HG02885 (cell line): Measurements from ENCODE around the gene CAMKMT.

Experiments
- ATAC-seq: cut with Tn5 transposase; IDR thresholded peaks from one replicate; pipeline ENCODE4 v1.9.1; 2021; ENCODE audit warnings: mild to moderate bottlenecking; ENCODE audit not compliant: unreplicated experiment, poor library complexity

The CAMKMT gene

GRCh38 chr2:44779793-44780192 is 418.0 kb downstream of the CAMKMT start:
- no peak for ATAC-seq

- ATAC-seq, result no peak
These were observed 418.7 kb downstream of the CAMKMT start for GRCh38 chr2:44780406-44780805.

- no peak for ATAC-seq
These were observed 423.7 kb downstream of the CAMKMT start for GRCh38 chr2:44785433-44785832.

GRCh38 chr2:44786045-44786816 is 424.5 kb downstream of the CAMKMT start:
- no peak for ATAC-seq

GRCh38 chr2:44786817-44787214 is 425.1 kb downstream of the CAMKMT start:
- ATAC-seq, result no peak

- no peak for ATAC-seq
These were observed 425.9 kb downstream of the CAMKMT start for GRCh38 chr2:44787663-44788062.

GRCh38 chr2:44789446-44789845 is 427.7 kb downstream of the CAMKMT start:
- ATAC-seq, result no peak

- no peak for ATAC-seq
These were observed 428.4 kb downstream of the CAMKMT start for GRCh38 chr2:44789971-44790721.

- no peak for ATAC-seq
These were observed 431.6 kb downstream of the CAMKMT start for GRCh38 chr2:44793322-44793870.

- no peak for ATAC-seq
These were observed 435.0 kb downstream of the CAMKMT start for GRCh38 chr2:44796771-44797170.

GRCh38 chr2:44798139-44798659 is 436.5 kb downstream of the CAMKMT start:
- ATAC-seq, result no peak

- no peak for ATAC-seq
These were observed 437.4 kb downstream of the CAMKMT start for GRCh38 chr2:44799105-44799504.

- ATAC-seq, result no peak
These were observed 438.0 kb downstream of the CAMKMT start for GRCh38 chr2:44799754-44800153.

- no peak for ATAC-seq
These were observed 439.6 kb downstream of the CAMKMT start for GRCh38 chr2:44801289-44801840.

- ATAC-seq, result no peak
These were observed 440.4 kb downstream of the CAMKMT start for GRCh38 chr2:44801841-44802776.

- ATAC-seq, result no peak
These were observed 441.2 kb downstream of the CAMKMT start for GRCh38 chr2:44802777-44803424.

GRCh38 chr2:44804406-44805265 is 442.9 kb downstream of the CAMKMT start:
- ATAC-seq, result no peak
